GM19397 (cell line): ENCODE data around the gene USF1.
"Not testable (repeated sequence)": the region's sequence is repeated elsewhere in the genome, so short reads cannot be mapped to it uniquely, and the experiment has no call there.

Experiments
- ATAC-seq: cut with Tn5 transposase; IDR thresholded peaks from one replicate; pipeline ENCODE4 v1.9.1; 2021; ENCODE audit warnings: mild to moderate bottlenecking, moderate library complexity; ENCODE audit not compliant: unreplicated experiment

Gene USF1

GRCh38 chr1:161019751-161020495 is 25.9 kb downstream of the USF1 start:
- ATAC-seq, result peak; percentile 12

- ATAC-seq, result not testable (repeated sequence)
Measured at GRCh38 chr1:161019111-161019660, 26.6 kb downstream of the USF1 start.

GRCh38 chr1:161018631-161018930 is 27.2 kb downstream of the USF1 start:
- no peak for ATAC-seq

DNA sequence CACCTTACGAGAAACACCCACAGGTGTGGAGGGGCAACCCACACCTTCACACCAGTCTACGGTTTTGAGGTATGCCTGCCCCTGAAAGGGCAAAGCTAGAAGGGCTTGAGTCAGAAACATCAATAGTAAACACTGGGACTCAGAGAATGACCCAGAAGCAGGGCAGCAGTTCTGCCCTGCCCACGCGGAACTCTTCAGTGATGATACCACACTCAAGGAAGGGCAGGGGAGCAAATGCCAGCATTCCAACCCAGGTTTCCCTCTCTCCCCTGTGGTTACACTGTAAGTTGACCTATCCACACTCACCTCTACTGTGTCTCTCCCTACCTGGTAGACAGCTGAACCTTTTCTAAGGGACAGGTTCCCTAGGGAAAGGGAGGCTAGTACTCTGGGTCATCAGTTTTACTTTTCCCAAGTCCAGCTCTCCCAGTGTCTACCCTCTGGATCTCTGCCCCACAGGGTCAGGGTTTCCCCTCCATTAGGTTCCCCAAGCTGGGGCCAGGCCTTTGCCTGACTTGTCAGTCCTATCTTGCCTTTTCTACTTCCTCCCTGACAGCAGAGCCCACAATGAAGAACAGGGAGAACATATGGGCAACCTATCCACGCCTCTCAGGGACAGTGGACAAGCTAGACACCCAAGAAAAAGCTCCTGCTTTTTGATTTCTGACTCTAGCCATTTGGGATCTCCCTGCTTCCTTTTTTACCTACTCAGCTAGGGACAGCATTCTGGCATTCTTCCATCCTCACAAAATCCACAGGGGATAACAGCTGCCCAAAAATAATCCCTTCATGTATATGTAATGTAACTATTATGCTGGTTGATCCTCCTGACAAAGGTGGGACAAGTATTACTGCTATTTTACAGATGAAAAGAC is 27.8 kb downstream of the USF1 start:
- ATAC-seq, result no peak

- ATAC-seq, result not testable (repeated sequence)
Measured at GRCh38 chr1:161017181-161017580, 28.6 kb downstream of the USF1 start.

DNA sequence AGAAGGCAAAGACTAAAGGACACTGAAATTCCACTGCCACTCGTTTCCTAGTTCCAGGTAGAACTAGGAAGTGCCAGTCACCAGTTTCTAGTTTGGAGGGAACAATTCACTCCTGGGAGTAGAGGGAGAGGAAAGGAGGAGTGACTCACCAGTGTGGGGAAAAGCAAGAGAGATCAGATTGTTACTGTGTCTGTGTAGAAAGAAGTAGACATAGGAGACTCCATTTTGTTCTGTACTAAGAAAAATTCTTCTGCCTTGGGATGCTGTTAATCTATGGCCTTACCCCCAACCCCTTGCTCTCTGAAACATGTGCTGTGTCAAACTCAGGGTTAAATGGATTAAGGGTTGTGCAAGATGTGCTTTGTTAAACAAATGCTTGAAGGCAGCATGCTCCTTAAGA is 29.1 kb downstream of the USF1 start:
- not testable (repeated sequence) for ATAC-seq

DNA sequence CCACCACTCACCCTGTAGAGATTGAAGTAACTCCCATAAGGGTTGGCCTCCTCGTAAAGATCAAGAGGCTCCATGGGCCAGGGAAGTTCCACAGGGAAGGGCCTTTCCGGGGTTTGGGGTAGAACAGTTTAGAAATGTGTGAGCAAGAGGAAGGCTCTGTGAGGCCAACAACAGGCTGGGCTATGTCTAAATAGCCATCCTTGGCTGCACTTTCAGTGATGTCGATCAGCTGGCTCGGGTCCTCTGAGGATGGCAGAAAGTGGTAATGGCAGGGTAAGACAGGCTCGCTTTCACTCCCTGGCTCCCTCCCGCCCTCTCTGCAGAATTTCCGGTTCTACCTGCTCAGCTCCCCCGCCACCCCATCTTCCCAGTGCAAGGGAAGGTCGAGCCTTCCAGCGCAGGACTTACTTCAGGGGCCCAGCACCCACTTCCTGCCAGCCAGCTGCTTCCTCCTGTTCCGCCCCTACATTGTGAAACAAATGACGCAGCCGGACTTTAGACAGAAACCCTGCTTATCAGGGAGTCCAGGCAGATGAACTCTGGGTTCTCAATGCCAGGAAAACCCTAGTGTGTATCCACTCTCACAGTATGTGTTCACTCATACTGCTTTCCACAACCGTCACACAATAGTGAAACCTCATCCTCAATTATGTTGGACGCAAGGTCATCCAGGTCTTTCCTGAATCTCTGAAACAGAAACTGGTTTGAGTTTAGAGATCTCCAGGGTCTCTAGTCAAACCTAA is 32.1 kb downstream of the USF1 start:
- peak; percentile 86 for ATAC-seq

DNA sequence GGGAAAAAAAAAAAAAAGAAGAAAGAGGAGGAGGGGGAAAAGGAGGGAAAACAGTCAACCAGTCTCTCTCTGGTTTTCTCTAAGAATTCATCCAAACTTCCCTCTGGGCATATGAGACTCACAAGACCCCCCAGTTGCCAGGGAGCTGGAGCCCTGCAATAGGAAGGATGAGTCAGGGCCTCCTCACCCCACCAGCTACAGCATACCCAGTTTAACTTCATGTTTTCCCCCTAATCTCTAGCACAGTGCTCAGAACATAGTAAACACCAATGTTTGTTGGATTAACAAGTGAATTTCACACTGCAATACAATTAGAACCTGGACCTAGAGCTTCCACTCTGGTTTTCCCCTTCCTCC is 32.7 kb downstream of the USF1 start:
- peak; percentile 8 for ATAC-seq

DNA sequence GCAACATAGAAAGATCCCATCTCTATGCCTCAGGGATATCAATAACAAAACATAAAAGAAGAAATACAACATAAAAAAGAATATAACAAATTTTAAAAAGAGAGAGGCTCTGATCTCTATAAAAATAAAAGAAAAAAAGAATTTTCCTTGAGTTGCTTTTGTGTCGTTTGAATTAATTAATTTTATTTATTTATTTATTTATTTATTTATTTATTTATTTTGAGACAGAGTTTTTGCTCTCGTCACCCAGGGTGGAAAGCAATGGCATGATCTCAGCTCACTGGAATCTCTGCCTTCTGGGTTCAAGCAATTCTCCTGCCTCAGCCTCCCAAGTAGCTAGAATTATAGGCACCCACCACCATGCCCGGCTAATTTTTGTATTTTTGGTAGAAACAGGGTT is 33.4 kb downstream of the USF1 start:
- ATAC-seq, result no peak

- no peak for ATAC-seq
Measured at GRCh38 chr1:161009602-161010211, 36.1 kb downstream of the USF1 start.

- ATAC-seq, result no peak
Measured at GRCh38 chr1:161008869-161009510, 36.8 kb downstream of the USF1 start.

DNA sequence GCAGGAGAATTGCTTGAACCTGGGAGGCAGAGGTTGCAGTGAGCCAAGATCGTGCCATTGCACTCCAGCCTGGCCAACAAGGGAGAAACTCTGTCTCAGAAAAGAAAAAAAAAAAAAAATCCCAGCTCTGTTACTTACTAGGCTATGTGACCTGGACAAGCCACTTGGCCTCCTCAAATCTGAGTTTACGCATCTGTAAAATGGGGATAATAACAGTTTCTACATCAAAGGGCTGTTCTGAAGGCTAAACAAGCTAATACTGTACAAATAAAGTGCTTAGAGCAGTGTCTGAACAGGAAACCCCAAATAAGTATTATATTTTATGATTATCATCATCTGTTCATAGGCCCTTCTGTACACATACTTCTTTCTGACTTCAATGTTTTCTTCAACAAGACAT is 38.4 kb downstream of the USF1 start:
- ATAC-seq, result no peak

GRCh38 chr1:161006563-161006962 is 39.2 kb downstream of the USF1 start:
- no peak for ATAC-seq

GRCh38 chr1:161001525-161001924 is 44.3 kb downstream of the USF1 start:
- no peak for ATAC-seq

GRCh38 chr1:161000736-161001480 is 44.9 kb downstream of the USF1 start:
- ATAC-seq, result no peak

- no peak for ATAC-seq
Measured at GRCh38 chr1:160999376-160999775, 46.4 kb downstream of the USF1 start.

DNA sequence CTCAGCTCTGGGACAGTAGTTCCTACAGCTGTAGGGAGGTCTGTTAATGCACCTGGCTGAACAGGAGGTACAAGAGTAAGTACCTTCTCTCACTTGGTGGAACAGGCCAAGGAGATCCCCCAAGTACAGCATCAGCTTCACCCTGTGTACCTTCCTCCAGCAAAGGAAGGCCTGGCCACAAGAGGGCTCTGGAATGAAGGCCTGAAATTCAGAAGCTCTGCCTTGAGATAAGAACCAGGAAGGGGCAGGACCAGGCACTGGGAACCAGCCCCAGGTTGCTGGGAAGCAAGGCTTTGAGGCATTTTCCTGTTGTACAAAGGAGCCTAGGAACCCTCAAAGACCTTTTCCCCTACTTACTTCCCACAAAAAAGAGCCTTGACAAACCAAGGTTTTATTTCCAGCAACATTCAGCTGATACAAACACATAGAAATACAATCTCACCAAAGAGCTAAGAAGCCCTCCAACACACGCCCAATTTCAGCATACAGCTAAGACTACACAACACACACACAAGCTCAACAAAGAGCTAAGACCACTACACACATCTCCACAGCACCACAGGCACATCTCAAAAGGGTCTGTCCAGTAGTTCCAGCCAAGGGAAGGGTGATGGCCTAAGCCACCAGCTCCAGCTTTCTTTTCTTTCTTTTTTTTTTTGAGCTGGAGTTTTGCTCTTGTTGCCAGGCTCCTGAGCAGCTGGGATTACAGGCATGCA is 48.3 kb downstream of the USF1 start:
- no peak for ATAC-seq

DNA sequence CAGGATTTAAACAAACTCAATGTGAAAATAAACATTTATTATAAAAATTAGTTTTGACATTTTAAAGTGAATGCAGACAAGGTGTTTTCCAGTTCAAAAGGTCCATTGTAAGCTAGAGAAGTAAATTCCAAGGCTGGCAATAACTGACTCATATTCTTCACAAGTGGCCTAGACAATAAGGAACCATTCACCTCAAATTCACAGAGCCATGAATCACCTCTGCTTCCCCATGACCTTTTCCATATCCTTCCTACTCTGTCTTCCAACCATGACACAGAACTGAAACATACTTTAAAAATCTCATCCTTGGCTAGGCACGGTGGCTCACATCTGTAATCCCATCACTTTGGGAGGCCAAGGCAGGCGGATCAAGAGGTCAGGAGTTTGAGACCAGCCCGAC is 49.6 kb downstream of the USF1 start:
- ATAC-seq, result no peak

GRCh38 chr1:160993544-160994193 is 52.1 kb downstream of the USF1 start:
- ATAC-seq, result no peak
